HepG2 (cell line): ENCODE measurements around the gene TBX6. TPM values are rescaled to one million over a fixed set of nuclear protein-coding genes. Genes with fewer than 3 reads are reported as not detected.

Experiments used
- ATF1 ChIP-seq: IDR thresholded peaks from 2 replicates; pipeline ENCODE4 v1.6.1; 2016; ENCODE audit warnings: mild to moderate bottlenecking, control low read depth
- IKZF4 ChIP-seq: sonication (generic); formaldehyde crosslinking; IDR thresholded peaks from 2 replicates; pipeline ENCODE4 v1.5.1; 2020; ENCODE audit warnings: borderline replicate concordance, mild to moderate bottlenecking, low read depth, missing genetic modification reagents; ENCODE audit errors: not compliant biosample characterization
- MYNN ChIP-seq: sonication (generic); formaldehyde crosslinking; IDR thresholded peaks from 2 replicates; pipeline ENCODE4 v1.4.0; 2020; ENCODE audit warnings: mild to moderate bottlenecking, low read depth, missing genetic modification reagents
- SP2 ChIP-seq: sonication (generic); formaldehyde crosslinking; IDR thresholded peaks from 2 replicates; pipeline ENCODE4 v1.5.1; 2020; ENCODE audit warnings: mild to moderate bottlenecking, missing genetic modification reagents
- TAF1 ChIP-seq: sonication (generic); formaldehyde crosslinking; IDR thresholded peaks from 2 replicates; pipeline ENCODE4 v1.4.0; 2020; ENCODE audit warnings: missing genetic modification reagents
- ZBTB7B ChIP-seq: sonication (generic); formaldehyde crosslinking; IDR thresholded peaks from 2 replicates; pipeline ENCODE4 v1.4.0; 2020; ENCODE audit warnings: missing genetic modification reagents
- ZNF180 ChIP-seq: sonication (generic); formaldehyde crosslinking; IDR thresholded peaks from 2 replicates; pipeline ENCODE4 v1.4.0; 2020; ENCODE audit warnings: low read depth, missing genetic modification reagents, borderline replicate concordance
- ZNF232 ChIP-seq: sonication (generic); formaldehyde crosslinking; IDR thresholded peaks from 2 replicates; pipeline ENCODE4 v1.4.0; 2020; ENCODE audit warnings: missing genetic modification reagents, borderline replicate concordance
- ZNF547 ChIP-seq: sonication (generic); formaldehyde crosslinking; IDR thresholded peaks from 2 replicates; pipeline ENCODE4 v1.5.1; 2020; ENCODE audit warnings: mild to moderate bottlenecking, missing genetic modification reagents
- polyA plus RNA-seq, 8 experiments: library from polyadenylated mRNA; depleted of rRNA in 3 of 8; stranded (reverse) in 7 of 8; unstranded in 1 of 8; fragments of >200 nt; fragmentation: Illumina TruSeq in 4 of 8; extraction: Trizol in 4 of 8; gene quantifications; 2 replicates each; pipeline versions ENCODE4 v1.2.1 to v1.2.3, GENCODE V29; 2011 to 2016; ENCODE audit warnings: low read depth in 4 of 8, missing spikeins in 1 of 8, mixed read lengths in 1 of 8; ENCODE audit not compliant: insufficient read depth in 1 of 8
- total RNA-seq, 5 experiments: library from RNA; depleted of rRNA; stranded (reverse); fragments of >200 nt; fragmentation: Illumina TruSeq; extraction: Trizol; gene quantifications; 2 replicates each; pipeline ENCODE4 v1.2.3, GENCODE V29; 2016; ENCODE audit warnings: low read depth in 1 of 5
- TF ChIP-seq, protein P1 (sequence below): sonication (generic); formaldehyde crosslinking; IDR thresholded peaks from 2 replicates; pipeline ENCODE4 v1.8.1; 2023; ENCODE audit warnings: mild to moderate bottlenecking, inconsistent platforms, moderate library complexity, missing genetic modification reagents, borderline replicate concordance
- TF ChIP-seq, protein P2 (sequence below): sonication (generic); formaldehyde crosslinking; IDR thresholded peaks from 2 replicates; pipeline ENCODE4 v1.4.0; 2020; ENCODE audit warnings: missing genetic modification reagents, borderline replicate concordance
- TF ChIP-seq, protein P3 (sequence below): sonication (generic); formaldehyde crosslinking; IDR thresholded peaks from 2 replicates; pipeline ENCODE4 v1.5.1; 2020; ENCODE audit warnings: mild to moderate bottlenecking, missing genetic modification reagents, borderline replicate concordance
- TF ChIP-seq, protein P4 (sequence below): sonication (generic); formaldehyde crosslinking; conservative IDR thresholded peaks from 2 replicates; pipeline ENCODE4 v1.8.0; 2022; ENCODE audit warnings: mild to moderate bottlenecking, moderate library complexity, missing genetic modification reagents
- TF ChIP-seq, protein P5 (sequence below): sonication (generic); formaldehyde crosslinking; IDR thresholded peaks from 2 replicates; pipeline ENCODE4 v1.4.0; 2020; ENCODE audit warnings: low read depth, mild to moderate bottlenecking, missing genetic modification reagents
- TF ChIP-seq, protein P6 (sequence below): sonication (generic); formaldehyde crosslinking; IDR thresholded peaks from 2 replicates; pipeline ENCODE4 v1.9.0; 2021; ENCODE audit warnings: missing genetic modification reagents, mild to moderate bottlenecking, borderline replicate concordance
- TF ChIP-seq, protein P7 (sequence below): IDR thresholded peaks from 2 replicates; pipeline ENCODE4 v1.6.1; 2018; ENCODE audit warnings: missing genetic modification reagents, mild to moderate bottlenecking, missing compliant biosample characterization

TBX6 gene
- total and polyA plus RNA-seq, 2 of the 13 experiments (the other 11 are each of a cell fraction or from before 2014, with no cell fraction given): 0.24 to 0.42 TPM

DNA sequence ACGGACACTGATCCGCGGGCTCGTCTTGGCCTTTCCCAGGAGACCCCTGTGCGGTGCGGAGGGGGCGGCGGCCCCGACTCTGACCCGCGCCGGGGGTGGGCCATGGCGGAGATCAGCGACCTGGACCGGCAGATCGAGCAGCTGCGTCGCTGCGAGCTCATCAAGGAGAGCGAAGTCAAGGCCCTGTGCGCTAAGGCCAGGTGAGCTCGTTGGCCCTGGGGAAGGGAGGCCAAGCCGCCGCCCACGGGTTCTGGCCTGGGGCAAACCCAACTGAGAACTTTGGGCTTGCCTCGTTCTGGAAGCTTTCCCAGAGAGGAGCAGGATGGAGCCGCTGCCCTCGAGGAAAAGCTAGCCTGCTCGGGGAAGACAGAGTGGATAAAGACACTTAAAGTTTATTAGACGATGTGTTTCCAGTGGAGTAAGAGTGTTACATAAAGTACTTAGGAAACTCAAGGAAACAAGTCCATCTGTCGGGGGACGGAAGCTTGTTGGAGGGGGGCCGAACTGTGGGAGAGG is 15.4 kb downstream of the TBX6 start (continued):
- TF ChIP-seq, protein P1, sequence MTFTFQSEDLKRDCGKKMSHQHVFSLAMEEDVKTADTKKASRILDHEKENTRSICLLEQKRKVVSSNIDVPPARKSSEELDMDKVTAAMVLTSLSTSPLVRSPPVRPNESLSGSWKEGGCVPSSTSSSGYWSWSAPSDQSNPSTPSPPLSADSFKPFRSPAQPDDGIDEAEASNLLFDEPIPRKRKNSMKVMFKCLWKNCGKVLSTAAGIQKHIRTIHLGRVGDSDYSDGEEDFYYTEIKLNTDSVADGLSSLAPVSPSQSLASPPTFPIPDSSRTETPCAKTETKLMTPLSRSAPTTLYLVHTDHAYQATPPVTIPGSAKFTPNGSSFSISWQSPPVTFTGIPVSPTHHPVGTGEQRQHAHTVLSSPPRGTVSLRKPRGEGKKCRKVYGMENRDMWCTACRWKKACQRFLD (CRISPR knock-in tag): peak; percentile 60; the same call in 1 of the 2 replicates
- no peak for TF ChIP-seq ZBTB7B (CRISPR knock-in tag)
- TF ChIP-seq, protein P2, sequence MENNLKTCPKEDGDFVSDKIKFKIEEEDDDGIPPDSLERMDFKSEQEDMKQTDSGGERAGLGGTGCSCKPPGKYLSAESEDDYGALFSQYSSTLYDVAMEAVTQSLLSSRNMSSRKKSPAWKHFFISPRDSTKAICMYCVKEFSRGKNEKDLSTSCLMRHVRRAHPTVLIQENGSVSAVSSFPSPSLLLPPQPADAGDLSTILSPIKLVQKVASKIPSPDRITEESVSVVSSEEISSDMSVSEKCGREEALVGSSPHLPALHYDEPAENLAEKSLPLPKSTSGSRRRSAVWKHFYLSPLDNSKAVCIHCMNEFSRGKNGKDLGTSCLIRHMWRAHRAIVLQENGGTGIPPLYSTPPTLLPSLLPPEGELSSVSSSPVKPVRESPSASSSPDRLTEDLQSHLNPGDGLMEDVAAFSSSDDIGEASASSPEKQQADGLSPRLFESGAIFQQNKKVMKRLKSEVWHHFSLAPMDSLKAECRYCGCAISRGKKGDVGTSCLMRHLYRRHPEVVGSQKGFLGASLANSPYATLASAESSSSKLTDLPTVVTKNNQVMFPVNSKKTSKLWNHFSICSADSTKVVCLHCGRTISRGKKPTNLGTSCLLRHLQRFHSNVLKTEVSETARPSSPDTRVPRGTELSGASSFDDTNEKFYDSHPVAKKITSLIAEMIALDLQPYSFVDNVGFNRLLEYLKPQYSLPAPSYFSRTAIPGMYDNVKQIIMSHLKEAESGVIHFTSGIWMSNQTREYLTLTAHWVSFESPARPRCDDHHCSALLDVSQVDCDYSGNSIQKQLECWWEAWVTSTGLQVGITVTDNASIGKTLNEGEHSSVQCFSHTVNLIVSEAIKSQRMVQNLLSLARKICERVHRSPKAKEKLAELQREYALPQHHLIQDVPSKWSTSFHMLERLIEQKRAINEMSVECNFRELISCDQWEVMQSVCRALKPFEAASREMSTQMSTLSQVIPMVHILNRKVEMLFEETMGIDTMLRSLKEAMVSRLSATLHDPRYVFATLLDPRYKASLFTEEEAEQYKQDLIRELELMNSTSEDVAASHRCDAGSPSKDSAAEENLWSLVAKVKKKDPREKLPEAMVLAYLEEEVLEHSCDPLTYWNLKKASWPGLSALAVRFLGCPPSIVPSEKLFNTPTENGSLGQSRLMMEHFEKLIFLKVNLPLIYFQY (CRISPR knock-in tag): no peak
- no peak for TF ChIP-seq MYNN
- TF ChIP-seq ATF1: no peak
- peak; percentile 23; the same call in 1 of the 2 replicates for TF ChIP-seq SP2 (CRISPR knock-in tag)
- TF ChIP-seq, protein P3, sequence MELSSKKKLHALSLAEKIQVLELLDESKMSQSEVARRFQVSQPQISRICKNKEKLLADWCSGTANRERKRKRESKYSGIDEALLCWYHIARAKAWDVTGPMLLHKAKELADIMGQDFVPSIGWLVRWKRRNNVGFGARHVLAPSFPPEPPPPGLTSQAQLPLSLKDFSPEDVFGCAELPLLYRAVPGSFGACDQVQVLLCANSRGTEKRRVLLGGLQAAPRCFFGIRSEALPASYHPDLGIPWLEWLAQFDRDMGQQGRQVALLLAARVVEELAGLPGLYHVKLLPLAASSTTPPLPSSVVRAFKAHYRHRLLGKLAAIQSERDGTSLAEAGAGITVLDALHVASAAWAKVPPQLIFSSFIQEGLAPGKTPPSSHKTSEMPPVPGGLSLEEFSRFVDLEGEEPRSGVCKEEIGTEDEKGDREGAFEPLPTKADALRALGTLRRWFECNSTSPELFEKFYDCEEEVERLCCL: no peak
- TF ChIP-seq ZNF232: no peak
- TF ChIP-seq ZNF180 (CRISPR knock-in tag): no peak
- TF ChIP-seq, protein P4, sequence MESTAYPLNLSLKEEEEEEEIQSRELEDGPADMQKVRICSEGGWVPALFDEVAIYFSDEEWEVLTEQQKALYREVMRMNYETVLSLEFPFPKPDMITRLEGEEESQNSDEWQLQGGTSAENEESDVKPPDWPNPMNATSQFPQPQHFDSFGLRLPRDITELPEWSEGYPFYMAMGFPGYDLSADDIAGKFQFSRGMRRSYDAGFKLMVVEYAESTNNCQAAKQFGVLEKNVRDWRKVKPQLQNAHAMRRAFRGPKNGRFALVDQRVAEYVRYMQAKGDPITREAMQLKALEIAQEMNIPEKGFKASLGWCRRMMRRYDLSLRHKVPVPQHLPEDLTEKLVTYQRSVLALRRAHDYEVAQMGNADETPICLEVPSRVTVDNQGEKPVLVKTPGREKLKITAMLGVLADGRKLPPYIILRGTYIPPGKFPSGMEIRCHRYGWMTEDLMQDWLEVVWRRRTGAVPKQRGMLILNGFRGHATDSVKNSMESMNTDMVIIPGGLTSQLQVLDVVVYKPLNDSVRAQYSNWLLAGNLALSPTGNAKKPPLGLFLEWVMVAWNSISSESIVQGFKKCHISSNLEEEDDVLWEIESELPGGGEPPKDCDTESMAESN: no peak
- no peak for TF ChIP-seq ZNF547 (CRISPR knock-in tag)
- TF ChIP-seq, protein P5, sequence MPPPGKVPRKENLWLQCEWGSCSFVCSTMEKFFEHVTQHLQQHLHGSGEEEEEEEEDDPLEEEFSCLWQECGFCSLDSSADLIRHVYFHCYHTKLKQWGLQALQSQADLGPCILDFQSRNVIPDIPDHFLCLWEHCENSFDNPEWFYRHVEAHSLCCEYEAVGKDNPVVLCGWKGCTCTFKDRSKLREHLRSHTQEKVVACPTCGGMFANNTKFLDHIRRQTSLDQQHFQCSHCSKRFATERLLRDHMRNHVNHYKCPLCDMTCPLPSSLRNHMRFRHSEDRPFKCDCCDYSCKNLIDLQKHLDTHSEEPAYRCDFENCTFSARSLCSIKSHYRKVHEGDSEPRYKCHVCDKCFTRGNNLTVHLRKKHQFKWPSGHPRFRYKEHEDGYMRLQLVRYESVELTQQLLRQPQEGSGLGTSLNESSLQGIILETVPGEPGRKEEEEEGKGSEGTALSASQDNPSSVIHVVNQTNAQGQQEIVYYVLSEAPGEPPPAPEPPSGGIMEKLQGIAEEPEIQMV (CRISPR knock-in tag): no peak
- TF ChIP-seq IKZF4: no peak
- TF ChIP-seq, protein P6, sequence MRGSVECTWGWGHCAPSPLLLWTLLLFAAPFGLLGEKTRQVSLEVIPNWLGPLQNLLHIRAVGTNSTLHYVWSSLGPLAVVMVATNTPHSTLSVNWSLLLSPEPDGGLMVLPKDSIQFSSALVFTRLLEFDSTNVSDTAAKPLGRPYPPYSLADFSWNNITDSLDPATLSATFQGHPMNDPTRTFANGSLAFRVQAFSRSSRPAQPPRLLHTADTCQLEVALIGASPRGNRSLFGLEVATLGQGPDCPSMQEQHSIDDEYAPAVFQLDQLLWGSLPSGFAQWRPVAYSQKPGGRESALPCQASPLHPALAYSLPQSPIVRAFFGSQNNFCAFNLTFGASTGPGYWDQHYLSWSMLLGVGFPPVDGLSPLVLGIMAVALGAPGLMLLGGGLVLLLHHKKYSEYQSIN (CRISPR knock-in tag): no peak
- TF ChIP-seq, protein P7, sequence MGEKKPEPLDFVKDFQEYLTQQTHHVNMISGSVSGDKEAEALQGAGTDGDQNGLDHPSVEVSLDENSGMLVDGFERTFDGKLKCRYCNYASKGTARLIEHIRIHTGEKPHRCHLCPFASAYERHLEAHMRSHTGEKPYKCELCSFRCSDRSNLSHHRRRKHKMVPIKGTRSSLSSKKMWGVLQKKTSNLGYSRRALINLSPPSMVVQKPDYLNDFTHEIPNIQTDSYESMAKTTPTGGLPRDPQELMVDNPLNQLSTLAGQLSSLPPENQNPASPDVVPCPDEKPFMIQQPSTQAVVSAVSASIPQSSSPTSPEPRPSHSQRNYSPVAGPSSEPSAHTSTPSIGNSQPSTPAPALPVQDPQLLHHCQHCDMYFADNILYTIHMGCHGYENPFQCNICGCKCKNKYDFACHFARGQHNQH (CRISPR knock-in tag): no peak
- no peak for TF ChIP-seq TAF1
